HCT116 (cell line): ENCODE measurements around the gene ADH1C. TPM values are rescaled to one million over a fixed set of nuclear protein-coding genes. Genes with fewer than 3 reads are reported as not detected.
"Not testable (repeated sequence)": the region's sequence is repeated elsewhere in the genome, so short reads cannot be mapped to it uniquely, and the experiment has no call there.

Source experiments
- ATAC-seq: fragments of 200-7000 bp; cut with Tn5 transposase; 2 replicates; pipeline ENCODE4 v1.9.1; 2020; ENCODE audit warnings: mild to moderate bottlenecking, moderate library complexity
- BruUV-seq: library from RNA; stranded (reverse); fragments of 400-500 nt; replicated peaks from 2 replicates; lab custom pipeline; 2021; lab: Mats Ljungman, UMichigan
- CTCF ChIA-PET: fragments of 300-600 bp; sonication (Branson Sonifier 250); formaldehyde crosslinking; loops from one replicate; lab custom pipeline; 2021; ENCODE audit warnings: antibody characterized with exemption; lab: Charles Lee
- POLR2A ChIA-PET: fragments of 300-600, 350-600 bp; sonication (Branson Sonifier 250); formaldehyde crosslinking; loops from one replicate; lab custom pipeline; 2021; ENCODE audit warnings: antibody characterized with exemption; lab: Charles Lee
- RAD21 ChIA-PET, 2 experiments: fragments of 300-600 bp; sonication (Branson Sonifier 250); formaldehyde crosslinking; loops; one replicate each; lab custom pipeline; 2023; ENCODE audit warnings: low total read pairs in 2 of 2; ENCODE audit not compliant: uncharacterized antibody in 2 of 2, unreplicated experiment in 2 of 2, low non-redundant PET in 1 of 2; lab: Charles Lee
- DNase-seq: peaks from one replicate; pipeline ENCODE4 v3.0.0-alpha.2; 2010; ENCODE audit warnings: low read depth, low spot score
- H2AFZ ChIP-seq: fragments of 200-600 bp; shearing (Covaris generic), sonication (generic); 2 replicates; pipeline ENCODE4 v1.6.1; 2017; ENCODE audit warnings: low read depth, mixed run types, mixed read lengths, antibody characterized with exemption, low read length; ENCODE audit not compliant: poor library complexity, severe bottlenecking
- H3K27ac ChIP-seq: 2 replicates; pipeline ENCODE4 v1.5.1; 2012; ENCODE audit warnings: low read depth, low read length
- H3K27me3 ChIP-seq: fragments of 200-600 bp; sonication (generic); 2 replicates; pipeline ENCODE4 v1.6.1; 2016; ENCODE audit warnings: mixed run types, low read length, mixed read lengths; ENCODE audit not compliant: insufficient read depth
- H3K36me3 ChIP-seq, 2 experiments: fragments of 200-500 bp in 1 of 2; fragments of 200-600 bp in 1 of 2; sonication (Bioruptor generic) in 1 of 2; sonication (generic) in 1 of 2; 2 replicates each; pipeline versions ENCODE4 v1.5.1 to v1.6.1; 2014 to 2016; ENCODE audit warnings: low read length in 2 of 2, inconsistent platforms in 1 of 2, mixed read lengths in 1 of 2, mixed run types in 1 of 2; ENCODE audit not compliant: insufficient read depth in 2 of 2, control insufficient read depth in 1 of 2
- H3K4me1 ChIP-seq, 2 experiments: fragments of 200-600 bp in 1 of 2; sonication (generic) in 1 of 2; 2 replicates each; pipeline versions ENCODE4 v1.5.1 to v1.6.1; 2012 to 2017; ENCODE audit warnings: low read length in 2 of 2, inconsistent platforms in 1 of 2, mild to moderate bottlenecking in 1 of 2, mixed read lengths in 1 of 2, mixed run types in 1 of 2, moderate library complexity in 1 of 2; ENCODE audit not compliant: insufficient read depth in 2 of 2, control insufficient read depth in 1 of 2
- H3K4me2 ChIP-seq: fragments of 200-600 bp; sonication (generic); 2 replicates; pipeline ENCODE4 v1.6.1; 2017; ENCODE audit warnings: mixed run types, low read length, mixed read lengths
- H3K4me3 ChIP-seq, 2 experiments: fragments of 200-600 bp in 1 of 2; sonication (generic) in 1 of 2; replicated peaks in 1 of 2; 2 replicates each; pipeline ENCODE4 v1.5.1; 2011 to 2016; ENCODE audit warnings: low read length in 2 of 2, control low read depth in 1 of 2, low read depth in 1 of 2, mild to moderate bottlenecking in 1 of 2, mixed read lengths in 1 of 2, mixed run types in 1 of 2
- H3K79me2 ChIP-seq: fragments of 200-600 bp; sonication (generic); 2 replicates; pipeline ENCODE4 v1.6.1; 2017; ENCODE audit warnings: mild to moderate bottlenecking, mixed run types, low read length, moderate library complexity, mixed read lengths; ENCODE audit not compliant: insufficient read depth
- H3K9ac ChIP-seq: fragments of 200-600 bp; sonication (generic); 2 replicates; pipeline ENCODE4 v1.6.1; 2016; ENCODE audit warnings: low read length, mixed read lengths
- H3K9me2 ChIP-seq: fragments of 200-600 bp; sonication (generic), shearing (Covaris generic); 2 replicates; pipeline ENCODE4 v1.6.1; 2017; ENCODE audit warnings: mixed run types, mild to moderate bottlenecking, moderate library complexity; ENCODE audit not compliant: insufficient read depth
- H3K9me3 ChIP-seq, 2 experiments: fragments of 200-500 bp in 1 of 2; fragments of 200-600 bp in 1 of 2; sonication (Bioruptor generic) in 1 of 2; sonication (generic) in 1 of 2; 2 replicates each; pipeline ENCODE4 v1.6.1; 2014 to 2017; ENCODE audit warnings: low read length in 2 of 2, mixed read lengths in 2 of 2, inconsistent platforms in 1 of 2, low read depth in 1 of 2, mild to moderate bottlenecking in 1 of 2, mixed run types in 1 of 2, moderate library complexity in 1 of 2; ENCODE audit not compliant: control insufficient read depth in 1 of 2, insufficient read depth in 1 of 2
- H4K20me1 ChIP-seq: fragments of 200-600 bp; sonication (generic), shearing (Covaris generic); 2 replicates; pipeline ENCODE4 v1.6.1; 2017; ENCODE audit warnings: mixed run types, mild to moderate bottlenecking, moderate library complexity; ENCODE audit not compliant: insufficient read depth
- CBX3 ChIP-seq: IDR thresholded peaks from 2 replicates; pipeline ENCODE4 v1.6.1; 2012; ENCODE audit warnings: low read depth
- CEBPB ChIP-seq: IDR thresholded peaks from 2 replicates; pipeline ENCODE4 v1.6.1; 2012; ENCODE audit warnings: low read depth
- EGR1 ChIP-seq: IDR thresholded peaks from 2 replicates; pipeline ENCODE4 v1.6.1; 2012; ENCODE audit warnings: low read depth
- EZH2phosphoT487 ChIP-seq: fragments of 200-600 bp; IDR thresholded peaks from 2 replicates; pipeline ENCODE4 v1.6.1; 2018; ENCODE audit warnings: antibody characterized with exemption, borderline replicate concordance
- JUND ChIP-seq: IDR thresholded peaks from 2 replicates; pipeline ENCODE4 v1.6.1; 2012
- POLR2A ChIP-seq: IDR thresholded peaks from 2 replicates; pipeline ENCODE4 v1.7.0; 2011; ENCODE audit warnings: borderline replicate concordance; ENCODE audit not compliant: insufficient read depth, insufficient read length; ENCODE audit errors: extremely low read depth
- POLR2AphosphoS5 ChIP-seq: IDR thresholded peaks from 2 replicates; pipeline ENCODE4 v1.6.1; 2011; ENCODE audit warnings: mild to moderate bottlenecking, low read depth, low read length, moderate library complexity
- REST ChIP-seq: IDR thresholded peaks from 2 replicates; pipeline ENCODE4 v1.6.1; 2012; ENCODE audit warnings: low read depth
- SIN3A ChIP-seq: IDR thresholded peaks from 2 replicates; pipeline ENCODE4 v1.6.1; 2012; ENCODE audit warnings: low read depth
- SP1 ChIP-seq: IDR thresholded peaks from 2 replicates; pipeline ENCODE4 v1.6.1; 2012; ENCODE audit warnings: low read depth
- SRF ChIP-seq: IDR thresholded peaks from 2 replicates; pipeline ENCODE4 v1.6.1; 2012; ENCODE audit warnings: low read depth
- YY1 ChIP-seq: IDR thresholded peaks from 2 replicates; pipeline ENCODE4 v1.6.1; 2011; ENCODE audit warnings: low read length, low read depth, moderate library complexity, mild to moderate bottlenecking; ENCODE audit not compliant: insufficient replicate concordance; ENCODE audit errors: extremely low read depth
- ZFX ChIP-seq: fragments of 450-650 bp; IDR thresholded peaks from 2 replicates; pipeline ENCODE4 v1.6.1; 2017
- ZNF274 ChIP-seq: fragments of 200-500 bp; sonication (Bioruptor generic); IDR thresholded peaks from 2 replicates; pipeline ENCODE4 v1.6.1; 2014; ENCODE audit warnings: mild to moderate bottlenecking, low read depth, low read length, inconsistent platforms
- intact Hi-C: fragments of 100-400 bp; cut with micrococcal nuclease; formaldehyde crosslinking; loops from 2 replicates; pipeline ENCODE4 v1.10.0; 2022
- total RNA-seq: library from RNA; stranded (reverse); gene quantifications from one replicate; pipeline ENCODE4 v1.2.1, GENCODE V29; 2021; ENCODE audit not compliant: unreplicated experiment
- TF ChIP-seq, protein P1 (sequence below), 3 experiments: fragments of 200-600 bp in 1 of 3; sonication (generic) in 1 of 3; IDR thresholded peaks in 2 of 3; conservative IDR thresholded peaks in 1 of 3; 2 replicates each; pipeline ENCODE4 v1.5.1; 2012 to 2017; ENCODE audit warnings: low read depth in 2 of 3, low read length in 2 of 3, antibody characterized with exemption in 1 of 3, borderline replicate concordance in 1 of 3, control low read depth in 1 of 3, mild to moderate bottlenecking in 1 of 3, mixed read lengths in 1 of 3, mixed run types in 1 of 3, moderate library complexity in 1 of 3; ENCODE audit not compliant: insufficient read depth in 1 of 3
- TF ChIP-seq, protein P2 (sequence below): IDR thresholded peaks from 2 replicates; pipeline ENCODE4 v1.6.1; 2012

ADH1C gene
- total RNA-seq, 1 experiment from 2014 or later = not detected

DNA sequence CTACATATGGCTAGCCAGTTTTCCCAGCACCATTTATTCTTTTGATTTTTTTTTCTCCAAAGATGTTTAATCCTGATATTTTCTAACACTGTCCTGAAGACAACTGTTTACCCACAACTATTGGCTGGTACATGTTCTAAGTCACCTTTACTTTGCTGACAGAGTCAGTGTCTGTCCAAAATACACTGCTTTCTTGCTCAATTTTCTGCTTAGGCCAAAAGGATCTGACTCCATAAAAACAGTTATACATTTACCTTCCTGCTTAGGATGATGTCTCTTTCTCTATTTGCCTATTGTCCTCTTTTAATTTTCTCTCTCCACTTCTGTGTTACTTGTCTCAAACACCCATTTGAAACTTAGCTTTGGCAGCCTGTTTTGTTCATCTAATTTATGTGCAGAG, 3.2 kb downstream of the ADH1C start:
- ATAC-seq (no peak), DNase-seq (no peak)
- no peak overlapping the region for H3K9ac ChIP-seq
- intact Hi-C loops = no loop called here
- CTCF ChIA-PET = no interaction called here
- H3K9me2 ChIP-seq = no peaks in the 10 kb centered on the region
- RAD21 ChIA-PET = no interaction called here
- BruUV-seq = no TSS peak
- no peaks in the 10 kb centered on the region for H3K4me1 ChIP-seq
- no peak for TF ChIP-seq ZFX
- no peak for TF ChIP-seq POLR2AphosphoS5
- TF ChIP-seq REST = no peak
- no peak for TF ChIP-seq POLR2A
- no peak for TF ChIP-seq JUND
- TF ChIP-seq ZNF274 = no peak
- no peak for TF ChIP-seq EGR1
- no peak for TF ChIP-seq SIN3A
- TF ChIP-seq, protein P1, sequence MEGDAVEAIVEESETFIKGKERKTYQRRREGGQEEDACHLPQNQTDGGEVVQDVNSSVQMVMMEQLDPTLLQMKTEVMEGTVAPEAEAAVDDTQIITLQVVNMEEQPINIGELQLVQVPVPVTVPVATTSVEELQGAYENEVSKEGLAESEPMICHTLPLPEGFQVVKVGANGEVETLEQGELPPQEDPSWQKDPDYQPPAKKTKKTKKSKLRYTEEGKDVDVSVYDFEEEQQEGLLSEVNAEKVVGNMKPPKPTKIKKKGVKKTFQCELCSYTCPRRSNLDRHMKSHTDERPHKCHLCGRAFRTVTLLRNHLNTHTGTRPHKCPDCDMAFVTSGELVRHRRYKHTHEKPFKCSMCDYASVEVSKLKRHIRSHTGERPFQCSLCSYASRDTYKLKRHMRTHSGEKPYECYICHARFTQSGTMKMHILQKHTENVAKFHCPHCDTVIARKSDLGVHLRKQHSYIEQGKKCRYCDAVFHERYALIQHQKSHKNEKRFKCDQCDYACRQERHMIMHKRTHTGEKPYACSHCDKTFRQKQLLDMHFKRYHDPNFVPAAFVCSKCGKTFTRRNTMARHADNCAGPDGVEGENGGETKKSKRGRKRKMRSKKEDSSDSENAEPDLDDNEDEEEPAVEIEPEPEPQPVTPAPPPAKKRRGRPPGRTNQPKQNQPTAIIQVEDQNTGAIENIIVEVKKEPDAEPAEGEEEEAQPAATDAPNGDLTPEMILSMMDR (IDR thresholded peaks at IDR 0.05 in 2 of 3, conservative IDR thresholded peaks at IDR 0.05 in 1 of 3; ENCODE audit: borderline replicate concordance in 1 of 3, insufficient read depth in 1 of 3, low read depth in 2 of 3, low read length in 2 of 3) = no peak
- TF ChIP-seq SP1 = no peak
- no peak for TF ChIP-seq YY1
- TF ChIP-seq, protein P2, sequence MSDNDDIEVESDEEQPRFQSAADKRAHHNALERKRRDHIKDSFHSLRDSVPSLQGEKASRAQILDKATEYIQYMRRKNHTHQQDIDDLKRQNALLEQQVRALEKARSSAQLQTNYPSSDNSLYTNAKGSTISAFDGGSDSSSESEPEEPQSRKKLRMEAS = no peak
- TF ChIP-seq CBX3 = no peak
- no peak for TF ChIP-seq CEBPB
- TF ChIP-seq SRF = no peak
- no peak for TF ChIP-seq EZH2phosphoT487
- TF ChIP-seq, all 23 proteins: peak for 0
- Histone ChIP-seq H3K79me2 (no peaks in the 10 kb centered on the region), H4K20me1 (no peaks in the 10 kb centered on the region), H3K27me3 (no peaks in the 10 kb centered on the region), H3K9me3 (no peaks in the 10 kb centered on the region), H3K27ac (no peak overlapping the region), H3K36me3 (no peaks in the 10 kb centered on the region), H3K4me3 (no peak overlapping the region), H3K4me2 (no peak overlapping the region), H2AFZ (no peak overlapping the region)
- POLR2A ChIA-PET = no interaction called here

GRCh38 chr4:99342624-99343023, 9.9 kb downstream of the ADH1C start:
- DNase-seq, H3K9me2 ChIP-seq, H2AFZ ChIP-seq, H3K36me3 ChIP-seq, CTCF ChIA-PET, BruUV-seq, POLR2A ChIA-PET, H3K27ac ChIP-seq, H3K27me3 ChIP-seq, H4K20me1 ChIP-seq, H3K4me2 ChIP-seq, H3K9ac ChIP-seq, ATAC-seq, H3K79me2 ChIP-seq, H3K4me3 ChIP-seq, intact Hi-C loops, H3K4me1 ChIP-seq, H3K9me3 ChIP-seq, RAD21 ChIA-PET: not testable (repeated sequence)
